K562 (cell line): Measurements from ENCODE around the gene KLHL22. TPM values are rescaled to one million over a fixed set of nuclear protein-coding genes. Genes with fewer than 3 reads are reported as not detected.

Source experiments
- ARID4B ChIP-seq: sonication (generic); formaldehyde crosslinking; IDR thresholded peaks from 2 replicates; pipeline ENCODE4 v1.8.0; 2022; ENCODE audit warnings: mild to moderate bottlenecking, missing genetic modification reagents
- BRD4 ChIP-seq: fragments of 200-600 bp; sonication (generic); IDR thresholded peaks from 2 replicates; pipeline ENCODE4 v1.6.1; 2017; ENCODE audit warnings: inconsistent platforms
- DMBX1 ChIP-seq: fragments of 250-450 bp; sonication (Bioruptor Pico); IDR thresholded peaks from 2 replicates; pipeline ENCODE4 v1.8.0; 2022; ENCODE audit warnings: inconsistent platforms, mild to moderate bottlenecking, moderate library complexity, borderline replicate concordance
- EZH2 ChIP-seq: IDR thresholded peaks from 2 replicates; pipeline ENCODE4 v1.6.1; 2012; ENCODE audit warnings: low read depth, mild to moderate bottlenecking, inconsistent platforms, low read length, borderline replicate concordance
- JUNB ChIP-seq: fragments of 450-650 bp; formaldehyde crosslinking; conservative IDR thresholded peaks from 2 replicates; pipeline ENCODE4 v1.4.0; 2020; ENCODE audit warnings: mild to moderate bottlenecking
- MYBL2 ChIP-seq, 2 experiments: fragments of 450-650 bp in 1 of 2; sonication (generic) in 1 of 2; formaldehyde crosslinking in 1 of 2; IDR thresholded peaks; 2 replicates each; pipeline versions ENCODE4 v1.6.1 to v1.8.1; 2017 to 2022; ENCODE audit warnings: borderline replicate concordance in 1 of 2, inconsistent platforms in 1 of 2, low read depth in 1 of 2, mild to moderate bottlenecking in 1 of 2, missing genetic modification reagents in 1 of 2, moderate library complexity in 1 of 2
- PHB ChIP-seq: fragments of 250-450 bp; sonication (Bioruptor Pico); IDR thresholded peaks from 2 replicates; pipeline ENCODE4 v1.5.0; 2021
- POLR2A ChIP-seq: fragments of 450-650 bp; conservative IDR thresholded peaks from 2 replicates; pipeline ENCODE4 v1.6.1; 2016
- USF1 ChIP-seq: sonication (generic); formaldehyde crosslinking; IDR thresholded peaks from 2 replicates; pipeline ENCODE4 v1.9.0; 2022; ENCODE audit warnings: mild to moderate bottlenecking, missing genetic modification reagents
- ZBTB40 ChIP-seq, 2 experiments: fragments of 450-650 bp in 1 of 2; sonication (generic) in 1 of 2; formaldehyde crosslinking in 1 of 2; IDR thresholded peaks; 2 replicates each; pipeline versions ENCODE4 v1.7.1 to v1.9.0; 2016 to 2022; ENCODE audit warnings: inconsistent platforms in 1 of 2, mild to moderate bottlenecking in 1 of 2, missing genetic modification reagents in 1 of 2
- ZNF263 ChIP-seq: sonication (generic); formaldehyde crosslinking; IDR thresholded peaks from 2 replicates; pipeline ENCODE4 v1.8.0; 2022; ENCODE audit warnings: mild to moderate bottlenecking, missing genetic modification reagents, borderline replicate concordance
- polyA plus RNA-seq, 8 experiments: library from polyadenylated mRNA; depleted of rRNA in 4 of 8; stranded (reverse) in 5 of 8; unstranded in 3 of 8; fragments of >200 nt; fragmentation: Nextera tagmentation in 2 of 8; fragmentation: Illumina TruSeq in 1 of 8; extraction: Ambion mirVana in 2 of 8; extraction: Trizol in 1 of 8; gene quantifications; 2 replicates each; pipeline versions ENCODE4 v1.2.1 to v1.2.3, GENCODE V29; 2011 to 2014; ENCODE audit warnings: inconsistent platforms in 1 of 8, missing spikeins in 1 of 8
- total RNA-seq, 7 experiments: library from RNA; depleted of rRNA in 6 of 7; stranded (reverse); fragments of >200 nt in 6 of 7; fragmentation: Illumina TruSeq in 2 of 7; extraction: Trizol in 2 of 7; gene quantifications; 2 replicates each; pipeline versions ENCODE4 v1.2.1 to v1.2.3, GENCODE V29; 2011 to 2021; ENCODE audit warnings: low replicate concordance in 1 of 7

KLHL22 gene
- total and polyA plus RNA-seq, 9 of the 15 experiments (the other 6 are each of a cell fraction or from before 2014, with no cell fraction given) = 1.3 to 25.6 (median 15.2) TPM

DNA sequence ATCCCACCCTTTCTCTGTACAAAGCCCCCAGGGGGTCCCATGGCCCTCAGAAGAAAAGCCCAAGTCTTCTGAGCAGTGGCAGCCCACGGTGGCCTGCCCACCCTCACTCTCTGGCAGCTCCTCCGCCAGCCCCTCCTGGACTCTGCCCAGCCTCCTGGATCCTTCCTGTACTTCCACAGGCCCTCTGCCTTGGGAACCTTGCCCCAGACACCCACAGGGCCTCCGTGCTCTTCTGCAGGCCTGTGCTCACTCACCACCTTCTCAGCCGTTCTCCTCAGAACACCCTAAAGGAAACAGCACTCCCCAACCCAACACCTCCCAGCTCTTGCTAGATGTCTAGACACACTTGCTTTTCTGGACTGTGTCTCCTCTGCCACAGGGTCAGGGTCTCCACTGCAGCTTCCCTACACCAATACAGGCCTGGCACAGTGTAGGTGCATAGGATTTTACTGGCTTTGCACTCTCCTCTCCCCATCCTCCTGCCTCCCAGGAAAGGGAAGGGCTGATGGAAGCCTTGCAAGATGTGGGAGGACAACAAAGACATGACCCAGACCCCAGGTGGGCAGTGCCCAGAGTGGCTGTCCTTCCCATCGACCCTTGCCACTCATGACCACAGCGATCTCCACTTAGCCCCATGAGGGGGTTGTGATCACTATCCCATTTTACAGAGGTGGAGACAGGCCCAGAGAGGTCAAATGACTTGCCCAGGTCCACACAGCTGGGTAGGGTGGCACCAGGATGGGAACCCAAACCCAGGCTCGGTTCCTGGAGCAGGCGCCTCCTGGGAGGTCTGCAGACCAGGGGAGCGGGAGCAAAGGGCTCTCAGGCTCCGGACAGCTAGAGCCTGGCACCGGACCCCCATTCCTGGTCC lies 59.9 kb downstream of the KLHL22 start (continued):
- TF ChIP-seq ZBTB40 (IDR thresholded peaks at IDR 0.05) (no peak), ZBTB40 (CRISPR knock-in tag; IDR thresholded peaks at IDR 0.05) (peak; percentile 38; the same call in 1 of the 2 replicates), POLR2A (no peak), PHB (CRISPR knock-in tag) (0 out of 2 replicates have a peak, but pooled peaks have one; percentile 13), ZNF263 (CRISPR knock-in tag) (peak; percentile 40; the same call in 1 of the 2 replicates), DMBX1 (CRISPR knock-in tag) (no peak), JUNB (CRISPR knock-in tag) (no peak), MYBL2 (IDR thresholded peaks at IDR 0.05; ENCODE audit: low read depth) (no peak), MYBL2 (CRISPR knock-in tag; IDR thresholded peaks at IDR 0.05; ENCODE audit: borderline replicate concordance) (peak; percentile 15; the same call in 1 of the 2 replicates), ARID4B (CRISPR knock-in tag) (0 out of 2 replicates have a peak, but pooled peaks have one; percentile 17), USF1 (CRISPR knock-in tag) (peak; percentile 20), BRD4 (no peak), EZH2 (peak; percentile 90)
